ENCODE results near the gene DLGAP1.

Gene DLGAP1

GRCh38 chr18:4198956-4199355, 256.2 kb downstream of the DLGAP1 start:
- no peak for TF ChIP-seq CTCF (IDR thresholded peaks at IDR 0.05)
- DNase-seq (ENCODE audit: low spot score) = no peak
- no peak overlapping the region for H3K27ac ChIP-seq
- no peak overlapping the region for H3K4me3 ChIP-seq

DNA sequence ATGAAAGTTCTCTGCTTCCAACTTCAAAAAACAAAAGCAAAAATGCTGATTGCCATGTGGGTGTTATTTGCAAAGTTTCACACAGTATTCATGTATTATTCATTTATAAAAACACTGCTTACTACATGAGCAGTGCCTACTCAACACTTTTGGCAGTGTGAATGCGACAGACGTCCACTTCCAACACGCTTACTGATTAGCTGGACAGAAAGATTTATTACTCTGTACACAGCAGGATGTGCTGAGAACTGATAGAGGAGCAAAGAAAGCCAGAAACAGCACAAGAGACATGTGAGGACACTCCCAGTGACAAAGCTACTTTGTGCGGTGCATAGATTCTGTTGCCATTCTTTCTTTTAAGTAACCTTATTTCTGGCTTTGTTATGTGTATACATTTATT, 258.8 kb downstream of the DLGAP1 start:
- Histone ChIP-seq H3K27ac (no peak overlapping the region), H3K4me3 (no peak overlapping the region)
- no peak for DNase-seq (ENCODE audit: low spot score)
- no peak for TF ChIP-seq CTCF (IDR thresholded peaks at IDR 0.05)

DNA sequence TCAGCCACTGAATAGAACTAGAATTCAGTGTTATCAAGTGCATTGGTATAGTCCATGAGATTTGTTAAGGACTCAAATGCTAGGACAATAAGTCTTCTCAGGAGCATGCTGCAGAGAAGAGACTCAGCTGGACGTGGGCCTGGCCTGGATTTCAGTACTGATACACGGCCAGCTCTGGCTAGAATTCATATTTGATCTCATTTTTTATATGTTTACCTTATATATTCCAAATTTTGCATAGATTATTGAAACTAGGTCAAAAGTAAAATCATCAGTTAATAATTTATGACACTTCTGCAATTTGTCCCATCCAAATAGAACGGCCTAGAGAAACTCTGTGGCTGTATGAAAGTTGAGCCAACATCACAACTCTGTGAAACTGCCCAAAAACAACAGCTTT, 262.0 kb downstream of the DLGAP1 start:
- no peak for TF ChIP-seq CTCF (IDR thresholded peaks at IDR 0.05)
- H3K4me3 ChIP-seq = no peak overlapping the region
- DNase-seq (ENCODE audit: low spot score) = no peak
- no peak overlapping the region for H3K27ac ChIP-seq

DNA sequence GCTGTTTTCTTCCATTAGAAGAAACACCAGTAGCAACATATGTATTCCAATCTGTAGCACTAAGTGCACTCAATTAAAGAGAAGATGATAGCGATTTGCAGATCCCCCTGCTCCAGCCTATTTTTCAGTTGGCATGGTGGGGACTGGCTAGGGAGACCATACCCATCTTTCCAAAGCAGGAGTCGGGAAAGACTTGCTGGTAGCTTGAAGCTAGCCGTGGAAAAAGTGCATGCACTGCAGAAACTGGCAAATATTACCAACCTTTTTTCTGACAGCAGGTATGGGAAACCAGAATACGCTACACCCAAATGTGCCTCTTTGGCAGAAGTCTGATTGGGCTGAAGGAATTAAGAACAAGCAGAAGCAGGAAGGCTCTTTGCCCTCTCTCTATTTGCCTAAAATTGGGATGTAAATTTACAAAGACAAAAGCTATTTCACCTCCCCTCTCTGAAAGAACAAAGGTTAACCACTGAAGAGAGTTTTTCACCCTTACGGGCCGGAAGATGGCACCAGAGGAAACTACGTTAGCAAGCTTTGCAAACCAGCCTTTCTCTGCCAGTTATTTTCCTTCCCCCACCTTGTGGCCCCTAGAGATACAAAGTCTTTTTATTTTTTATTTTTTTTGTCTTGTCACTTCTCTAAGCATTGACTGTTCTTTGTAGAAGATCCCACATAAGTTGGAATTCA, 273.1 kb downstream of the DLGAP1 start:
- DNase-seq (ENCODE audit: low spot score) = no peak
- Histone ChIP-seq H3K4me3 (no peak overlapping the region), H3K27ac (no peak overlapping the region)
- no peak for TF ChIP-seq CTCF (IDR thresholded peaks at IDR 0.05)

DNA sequence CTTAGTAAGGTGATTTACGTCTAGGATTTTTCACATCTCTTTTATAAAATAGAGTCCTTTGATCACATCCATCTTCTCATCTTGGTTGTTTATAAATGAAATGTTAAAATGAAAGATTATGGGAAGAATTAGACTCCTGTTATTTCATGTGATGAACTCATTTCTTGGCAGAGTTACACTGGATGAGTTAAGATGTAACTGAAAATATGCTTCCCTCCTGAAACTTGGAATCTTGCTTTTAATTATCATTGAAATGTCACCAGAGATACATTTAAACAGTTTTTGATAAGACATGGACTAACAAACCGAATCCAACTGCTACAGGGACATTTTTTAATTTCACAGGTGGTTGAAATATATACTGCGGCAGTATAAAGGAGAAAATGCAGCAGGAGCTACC, 274.0 kb downstream of the DLGAP1 start:
- Histone ChIP-seq H3K27ac (no peak overlapping the region), H3K4me3 (no peak overlapping the region)
- no peak for TF ChIP-seq CTCF (IDR thresholded peaks at IDR 0.05)
- no peak for DNase-seq (ENCODE audit: low spot score)

GRCh38 chr18:4172196-4173100, 282.7 kb downstream of the DLGAP1 start:
- DNase-seq (ENCODE audit: low spot score) = no peak

More at GRCh38 chr18:4172196-4173100, 282.7 kb downstream of the DLGAP1 start:
- Histone ChIP-seq H3K27ac (no peak overlapping the region), H3K4me3 (no peak overlapping the region)
- TF ChIP-seq CTCF (IDR thresholded peaks at IDR 0.05) = no peak
